GM18508 (cell line): Measurements from ENCODE around the gene CSRP1.
"Not testable (repeated sequence)": the region's sequence is repeated elsewhere in the genome, so short reads cannot be mapped to it uniquely, and the experiment has no call there.

Experiments used
- ATAC-seq: cut with Tn5 transposase; IDR thresholded peaks from one replicate; pipeline ENCODE4 v1.9.1; 2021; ENCODE audit warnings: moderate number of reproducible peaks; ENCODE audit not compliant: insufficient read depth, unreplicated experiment

CSRP1 gene

DNA sequence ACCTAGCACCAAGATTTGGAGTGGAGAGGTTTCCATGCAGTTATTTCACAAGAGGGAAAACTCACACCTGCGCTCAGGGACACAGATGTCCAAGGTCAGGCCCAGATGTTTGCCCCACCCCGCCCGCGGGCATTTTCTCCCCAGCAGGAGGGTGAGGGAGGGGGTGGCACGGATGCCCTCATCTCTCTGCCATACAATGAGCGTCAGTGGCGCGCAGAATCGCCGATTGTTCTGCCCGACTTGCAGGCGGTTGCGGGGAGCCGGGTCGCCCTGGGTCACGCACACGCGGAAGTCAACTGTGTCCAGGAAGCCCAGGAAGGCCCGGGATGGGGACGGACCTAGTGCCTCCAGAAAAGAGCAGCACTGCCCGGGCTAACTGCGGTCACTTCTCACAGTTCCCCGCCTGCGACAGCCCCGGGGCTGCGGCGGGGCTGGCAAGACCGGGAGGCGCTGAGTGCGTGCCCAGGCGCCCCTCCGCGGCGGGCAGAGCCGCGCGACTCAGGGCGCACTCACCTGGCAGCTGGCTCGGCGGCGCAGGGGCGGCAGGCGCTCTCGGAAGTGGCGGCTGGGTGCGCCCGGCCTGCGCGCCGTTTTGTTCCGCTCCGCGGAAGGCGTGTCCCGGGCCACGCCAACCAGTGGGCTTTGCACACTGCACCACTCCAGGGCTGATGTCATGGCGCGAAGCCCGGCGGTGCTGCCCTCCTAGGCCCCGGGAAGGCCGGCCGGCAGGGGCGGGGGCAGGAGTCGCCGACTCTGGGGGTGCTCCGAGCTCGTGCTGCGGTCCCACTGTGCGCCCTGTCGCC, at the start of gene CSRP1:
CSRP1 (minus strand) TSS at position 567 of the 803 bp plus-strand sequence. CDS start 10,820 bp downstream, outside the sequence.
- no peak for ATAC-seq

DNA sequence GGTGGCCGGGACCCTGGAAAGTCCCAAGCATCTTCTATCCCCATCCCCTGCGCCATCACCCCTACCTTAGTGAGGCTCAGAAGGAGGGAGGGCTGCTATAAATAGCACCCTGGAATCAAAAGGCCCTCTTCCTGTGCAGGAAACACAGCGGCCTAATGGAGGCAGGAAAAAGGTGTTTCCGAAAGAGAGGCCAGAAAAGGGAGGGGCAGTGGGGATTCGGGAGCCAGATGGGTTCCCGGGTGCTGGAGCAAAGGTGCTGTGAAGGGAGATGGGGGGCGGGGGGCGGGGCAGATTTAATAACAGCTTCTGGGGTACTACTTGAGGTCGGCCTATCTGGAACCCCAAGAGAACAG, 48.6 kb upstream of the CSRP1 start:
- ATAC-seq, result no peak

DNA sequence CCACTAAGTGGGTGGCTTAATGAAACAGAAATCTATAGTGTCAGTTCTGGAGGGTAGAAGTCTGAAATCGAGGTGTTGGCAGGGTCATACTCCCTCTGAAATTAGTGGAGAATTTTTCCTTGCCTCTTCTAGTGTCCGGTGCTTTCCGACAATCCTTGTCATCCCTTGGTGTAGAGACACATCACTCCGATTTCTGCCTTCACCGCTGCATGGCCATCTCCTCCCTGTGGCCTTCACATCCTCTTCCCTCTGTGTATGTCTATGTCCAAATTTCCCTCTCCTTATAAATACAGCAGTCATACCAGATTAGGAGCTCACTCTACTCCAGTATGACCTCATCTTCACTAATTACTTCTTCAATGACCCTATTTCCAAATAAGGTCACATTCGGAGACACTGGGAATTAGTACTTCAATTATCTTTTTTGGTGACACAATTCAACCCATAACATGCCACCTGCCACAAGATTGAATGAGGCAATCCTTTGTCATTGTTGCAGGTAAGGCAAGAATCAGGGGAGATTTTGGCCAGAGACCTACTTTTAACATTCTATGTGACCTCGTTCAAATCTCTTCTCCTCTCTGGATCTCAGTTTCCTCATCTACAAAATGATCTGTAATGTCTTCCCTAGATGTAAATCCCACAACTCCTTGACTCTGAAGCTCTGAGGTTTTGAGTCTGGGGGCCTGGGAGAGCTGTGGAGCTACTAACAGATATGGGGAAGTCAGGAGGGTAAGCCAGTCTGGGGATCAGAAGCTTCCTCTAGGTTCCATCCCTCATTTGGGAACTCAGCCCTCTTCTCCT, 48.1 kb upstream of the CSRP1 start:
- ATAC-seq, result no peak

DNA sequence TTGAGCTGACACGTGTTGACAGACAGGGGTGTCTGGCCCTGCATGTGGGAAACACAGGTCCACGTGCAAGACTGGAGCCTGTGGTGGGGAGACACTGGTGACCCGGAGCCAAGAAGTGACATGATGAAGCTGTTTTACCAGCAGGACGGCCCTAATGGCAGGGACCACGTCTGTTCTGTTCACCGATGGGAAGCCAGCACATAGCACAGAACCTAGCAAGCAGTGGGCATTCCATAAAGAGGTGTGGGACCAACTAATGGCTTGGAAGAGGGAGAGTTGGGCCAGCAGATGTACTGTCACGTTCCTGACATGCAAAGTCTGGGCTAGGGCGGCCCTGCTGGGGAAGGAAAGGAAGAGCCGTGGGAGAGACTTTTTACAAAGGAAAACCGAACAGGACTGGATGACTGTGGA, 47.3 kb upstream of the CSRP1 start:
- no peak for ATAC-seq

DNA sequence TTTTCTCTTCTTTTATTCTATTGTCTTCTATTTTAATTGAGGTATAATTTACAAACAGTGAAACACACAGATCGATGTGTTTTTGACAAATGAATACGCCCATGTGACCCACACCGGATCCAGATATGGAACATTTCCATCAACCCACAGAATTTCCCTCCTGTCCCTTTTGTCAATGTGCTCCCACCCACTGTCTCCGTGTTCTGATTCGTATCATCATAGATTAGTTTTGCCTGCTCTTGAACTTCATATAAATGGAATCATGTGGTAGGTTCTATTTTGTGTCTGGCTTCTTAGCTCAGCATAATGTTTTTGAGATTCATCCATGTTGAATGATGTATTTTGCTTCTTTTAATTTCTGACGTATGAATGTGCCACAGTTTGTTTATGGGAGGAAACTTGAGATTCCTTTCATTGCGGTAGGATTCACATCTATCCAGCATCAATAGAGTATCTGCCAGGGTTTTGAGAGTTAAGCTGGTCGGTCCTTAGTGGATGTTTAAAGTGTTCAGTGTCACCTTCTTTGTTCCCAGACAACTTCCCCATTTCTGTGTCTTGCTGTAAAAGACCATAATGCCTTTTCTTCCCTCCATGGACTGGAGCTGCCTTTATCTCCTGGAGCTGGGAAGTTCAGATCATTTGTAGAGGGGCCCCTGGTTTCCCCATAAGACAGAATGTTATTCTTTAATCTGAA, 46.7 kb upstream of the CSRP1 start:
- no peak for ATAC-seq

DNA sequence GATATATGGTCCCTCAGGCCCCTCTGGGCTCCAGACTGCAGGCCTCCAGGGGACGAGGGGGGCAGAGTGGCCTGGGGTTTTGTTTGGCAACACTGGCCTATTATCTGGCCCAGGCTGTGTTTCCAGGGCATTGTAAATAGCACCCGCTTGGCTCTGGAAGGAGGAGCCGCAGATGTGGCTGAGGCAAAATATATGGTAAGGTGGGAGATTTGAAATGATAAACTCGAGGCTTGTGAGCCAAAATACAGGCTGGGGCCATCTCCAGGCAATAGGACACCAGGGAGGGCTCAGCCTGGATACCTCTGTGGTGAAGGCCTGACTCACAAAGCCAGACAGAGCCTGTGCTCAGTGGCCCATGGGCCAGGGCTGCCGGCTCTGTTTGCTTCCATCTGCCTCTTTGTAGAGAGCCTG, 46.0 kb upstream of the CSRP1 start:
- no peak for ATAC-seq

DNA sequence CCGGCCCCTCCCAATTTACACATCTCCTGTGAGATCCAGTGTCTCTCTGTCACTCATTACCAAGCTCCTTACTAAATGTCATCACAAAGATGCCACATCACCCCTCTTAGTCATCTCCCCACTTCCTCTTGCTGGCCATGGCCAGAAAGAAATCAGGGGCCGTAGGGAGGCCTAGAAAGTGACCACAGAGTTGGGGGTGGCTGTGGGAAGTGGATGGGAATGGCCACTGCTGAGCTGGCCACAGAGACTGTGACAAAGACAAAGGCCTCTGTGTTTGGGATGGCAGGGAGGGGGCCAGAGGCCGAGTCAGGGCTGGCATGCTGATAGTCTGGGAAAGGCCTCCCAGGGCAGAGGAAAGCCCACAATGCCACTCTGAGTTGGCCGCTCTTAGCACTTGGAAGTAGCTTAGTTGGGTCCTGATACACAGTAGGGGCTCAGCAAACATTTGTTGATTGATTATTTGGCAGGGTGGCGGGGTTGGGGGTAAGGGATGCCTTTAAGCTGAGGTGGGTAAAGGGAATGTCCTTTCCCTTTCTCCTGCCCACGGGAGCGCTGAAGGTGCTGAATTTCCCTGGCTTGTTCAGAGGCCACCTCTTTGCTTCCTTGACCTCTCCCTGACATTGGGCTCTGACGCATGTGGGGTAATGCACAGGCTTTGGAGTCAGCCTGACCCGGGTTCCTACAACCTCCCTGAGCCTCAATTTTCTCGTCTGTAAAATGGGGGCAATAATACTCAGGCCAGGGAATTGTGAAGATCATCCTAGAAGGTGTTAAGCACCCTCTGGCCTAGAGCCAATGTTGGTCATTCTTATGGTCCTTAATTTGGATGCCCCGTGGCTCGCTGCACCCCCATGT, 45.2 kb upstream of the CSRP1 start:
- no peak for ATAC-seq

DNA sequence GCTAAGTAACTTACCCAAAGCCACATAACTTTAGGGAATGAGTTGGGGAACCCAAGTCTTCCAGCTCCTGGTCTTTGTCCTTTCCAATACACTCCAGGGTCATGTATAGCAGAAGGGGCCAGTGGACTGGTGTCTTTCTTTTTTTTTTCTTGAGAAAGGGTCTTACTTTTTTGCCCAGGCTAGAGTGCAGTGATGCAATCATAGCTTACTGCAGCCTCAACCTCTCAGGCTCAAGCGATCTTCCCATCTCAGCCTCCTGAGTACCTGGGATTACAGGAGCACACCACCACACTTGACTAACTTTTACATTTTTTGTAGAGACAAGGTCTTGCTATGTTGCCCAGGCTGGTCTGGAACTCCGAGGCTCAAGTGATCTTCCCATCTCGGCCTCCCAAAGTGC, 44.2 kb upstream of the CSRP1 start:
- ATAC-seq, result no peak

DNA sequence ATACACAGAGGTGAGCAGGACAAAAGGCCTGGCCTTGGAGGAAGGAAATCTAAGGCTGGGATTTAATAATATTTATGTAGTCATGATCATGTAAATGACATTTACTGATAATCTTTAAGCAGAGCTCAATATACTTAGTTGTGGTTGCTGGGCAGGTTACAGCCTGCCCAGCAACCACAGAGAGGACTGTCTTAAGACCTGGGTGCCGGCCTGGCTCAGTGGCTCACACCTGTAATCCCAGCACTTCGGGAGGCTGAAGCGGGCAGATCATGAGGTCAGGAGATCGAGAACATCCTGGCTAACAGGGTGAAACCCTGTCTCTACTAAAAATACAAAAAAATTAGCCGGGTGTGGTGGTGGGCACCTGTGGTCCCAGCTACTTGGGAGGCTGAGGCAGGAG, 42.6 kb upstream of the CSRP1 start:
- ATAC-seq, result not testable (repeated sequence)

DNA sequence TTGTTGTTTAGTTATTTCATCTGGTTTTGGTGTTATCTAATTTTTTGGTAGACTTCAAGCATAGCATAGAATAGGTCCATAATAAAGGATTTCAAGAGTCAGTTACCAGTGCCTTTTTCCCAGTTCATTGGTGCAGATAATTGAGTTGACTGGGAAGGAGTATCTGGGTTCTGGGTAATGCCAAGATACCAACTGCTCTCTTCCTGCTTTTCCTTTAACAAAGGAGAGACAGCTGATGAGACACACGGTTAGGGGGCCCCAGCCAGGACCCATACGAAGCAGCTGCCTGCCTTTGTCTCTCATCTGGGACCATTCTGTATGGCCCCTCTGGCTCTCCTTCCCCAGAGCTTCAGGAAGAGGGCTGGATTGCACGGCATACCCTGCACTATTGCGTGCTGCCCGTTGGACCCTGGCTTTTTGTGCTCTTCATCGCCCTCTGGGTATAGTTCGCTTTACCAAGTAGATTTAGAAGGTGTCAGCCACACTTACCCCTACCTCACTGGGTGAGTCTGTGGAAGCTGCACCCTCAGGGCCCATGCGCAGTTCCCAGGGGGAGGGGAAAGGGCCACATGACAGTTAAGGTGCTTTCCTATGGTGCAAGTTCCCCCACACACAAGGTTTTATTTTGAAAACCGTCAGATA, 39.0 kb upstream of the CSRP1 start:
- ATAC-seq, result peak; percentile 38

DNA sequence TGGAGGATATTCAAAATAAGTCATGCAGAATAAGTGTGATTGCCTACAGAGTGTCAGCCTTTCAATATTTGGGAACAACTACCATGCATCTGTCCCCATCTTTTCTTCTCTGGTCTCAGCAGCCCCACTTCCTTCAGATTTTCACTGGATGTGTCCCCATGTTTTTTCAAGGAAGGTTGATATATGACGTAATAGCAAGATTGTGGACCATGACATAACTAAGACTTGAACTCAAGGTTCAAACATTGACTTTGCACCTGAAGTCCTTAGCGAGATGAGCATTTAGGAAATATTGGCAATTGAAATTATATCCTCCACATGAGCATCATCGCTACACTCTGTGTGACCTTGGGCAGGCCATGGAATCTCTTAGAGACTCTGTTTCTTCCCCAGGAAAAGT, 37.8 kb upstream of the CSRP1 start:
- no peak for ATAC-seq

DNA sequence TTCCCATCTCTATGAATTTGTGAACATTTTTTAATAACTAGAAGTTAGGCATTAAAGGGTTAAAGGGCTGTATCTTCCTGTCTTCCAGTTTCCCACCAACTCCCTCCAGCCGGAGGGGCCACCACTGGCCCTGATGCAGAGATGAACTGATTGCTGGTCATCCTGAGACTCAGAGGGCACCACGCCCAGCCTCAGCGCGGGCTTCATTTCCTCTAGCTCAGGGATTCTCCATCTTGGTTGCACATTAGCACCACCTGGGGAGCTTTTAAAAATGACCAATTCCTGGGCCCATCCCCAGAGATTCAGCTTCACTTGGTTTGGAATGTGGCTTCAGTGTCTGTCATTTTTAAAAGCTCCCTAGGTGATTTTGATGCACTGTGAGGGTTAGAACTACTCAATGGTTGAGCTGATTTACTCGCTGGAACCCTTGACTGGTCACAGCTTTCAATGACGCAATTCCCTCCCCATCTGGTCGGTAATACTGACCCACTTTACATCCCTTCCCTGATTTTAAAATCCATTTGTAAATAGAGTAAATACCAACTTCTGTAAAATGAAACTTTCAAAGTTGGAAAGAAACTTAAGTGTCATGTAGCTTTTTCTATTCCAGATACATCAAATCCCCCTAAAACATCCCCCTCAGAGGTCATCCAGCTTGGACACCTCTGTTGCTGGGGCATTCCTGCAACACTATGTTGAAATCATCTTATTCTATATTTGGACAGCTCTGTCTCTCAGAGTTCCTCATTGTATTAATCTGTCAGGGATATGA, 37.1 kb upstream of the CSRP1 start:
- no peak for ATAC-seq

DNA sequence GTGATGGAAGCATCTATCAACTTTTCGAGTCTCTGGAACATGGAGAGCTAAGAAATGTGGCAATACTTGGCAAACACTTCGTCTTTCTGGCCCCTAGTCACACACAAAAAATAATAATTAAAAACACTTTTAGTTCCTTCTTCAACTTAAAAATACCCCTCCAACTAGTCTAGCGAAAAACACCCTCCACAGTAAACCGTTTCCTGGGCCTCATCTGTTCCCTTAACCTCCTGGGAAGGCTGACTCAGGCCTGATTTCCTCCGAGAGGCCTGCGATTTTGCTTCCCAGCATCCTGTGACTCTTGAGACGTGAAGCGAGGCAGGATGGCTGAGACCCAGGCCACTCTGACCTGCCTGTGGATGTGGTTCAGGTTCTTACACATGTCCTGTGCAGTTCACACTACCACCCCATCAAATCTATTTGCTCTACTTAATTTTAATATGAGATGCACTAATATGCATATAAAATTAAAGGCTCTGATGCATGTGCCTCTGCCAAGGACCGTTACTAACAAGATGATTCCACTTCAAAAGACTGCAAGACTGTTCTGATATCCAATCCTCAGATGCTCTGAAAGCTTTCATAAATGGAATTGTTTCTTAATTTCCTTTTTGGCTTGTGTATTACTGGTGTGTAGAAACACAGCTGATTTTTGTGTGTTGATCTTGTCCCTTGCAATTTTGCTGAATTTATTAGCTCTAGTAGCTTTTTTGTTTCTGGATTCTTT, 35.5 kb upstream of the CSRP1 start:
- ATAC-seq, result no peak

DNA sequence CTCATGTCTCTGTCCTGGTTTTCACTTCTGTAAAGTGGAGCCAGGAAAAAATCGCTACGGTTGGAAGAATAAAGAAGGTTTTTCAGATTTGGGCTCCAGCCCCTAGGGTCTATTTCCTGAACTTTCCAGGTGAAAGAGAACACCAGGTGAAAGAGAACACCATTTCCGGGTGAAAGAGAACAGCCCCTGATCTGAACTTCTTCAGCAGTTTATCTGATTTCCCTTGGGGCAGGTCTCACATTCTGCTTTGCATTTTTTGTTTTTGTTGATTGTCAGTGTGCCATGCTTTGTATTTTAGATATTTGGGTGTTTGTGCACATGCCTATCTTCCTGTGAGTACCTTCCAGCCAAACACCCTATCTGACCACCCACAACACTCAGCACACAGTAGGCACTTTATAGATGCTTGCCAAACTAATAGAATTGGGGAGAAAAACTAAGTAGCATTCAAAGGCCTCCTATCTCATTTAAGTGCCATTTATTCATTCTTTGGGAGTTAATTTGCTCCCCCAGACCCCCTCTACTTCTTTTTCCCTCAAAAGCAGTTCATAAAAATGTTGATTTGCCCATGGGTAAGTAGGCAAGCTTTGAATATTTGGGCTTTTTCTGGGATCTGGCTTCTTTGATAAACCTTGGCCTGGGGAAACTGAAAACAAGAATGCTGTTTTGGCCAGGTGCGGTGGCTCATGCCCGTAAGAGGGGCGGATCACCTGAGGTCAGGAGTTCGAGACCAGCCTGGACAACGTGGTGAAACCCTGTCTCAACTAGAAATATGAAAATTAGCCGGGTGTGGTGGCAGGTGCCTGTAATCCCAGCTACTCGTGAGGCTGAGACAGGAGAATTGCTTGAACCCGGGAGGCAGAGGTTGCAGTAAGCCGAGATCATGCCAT, 34.2 kb upstream of the CSRP1 start:
- ATAC-seq, result no peak

DNA sequence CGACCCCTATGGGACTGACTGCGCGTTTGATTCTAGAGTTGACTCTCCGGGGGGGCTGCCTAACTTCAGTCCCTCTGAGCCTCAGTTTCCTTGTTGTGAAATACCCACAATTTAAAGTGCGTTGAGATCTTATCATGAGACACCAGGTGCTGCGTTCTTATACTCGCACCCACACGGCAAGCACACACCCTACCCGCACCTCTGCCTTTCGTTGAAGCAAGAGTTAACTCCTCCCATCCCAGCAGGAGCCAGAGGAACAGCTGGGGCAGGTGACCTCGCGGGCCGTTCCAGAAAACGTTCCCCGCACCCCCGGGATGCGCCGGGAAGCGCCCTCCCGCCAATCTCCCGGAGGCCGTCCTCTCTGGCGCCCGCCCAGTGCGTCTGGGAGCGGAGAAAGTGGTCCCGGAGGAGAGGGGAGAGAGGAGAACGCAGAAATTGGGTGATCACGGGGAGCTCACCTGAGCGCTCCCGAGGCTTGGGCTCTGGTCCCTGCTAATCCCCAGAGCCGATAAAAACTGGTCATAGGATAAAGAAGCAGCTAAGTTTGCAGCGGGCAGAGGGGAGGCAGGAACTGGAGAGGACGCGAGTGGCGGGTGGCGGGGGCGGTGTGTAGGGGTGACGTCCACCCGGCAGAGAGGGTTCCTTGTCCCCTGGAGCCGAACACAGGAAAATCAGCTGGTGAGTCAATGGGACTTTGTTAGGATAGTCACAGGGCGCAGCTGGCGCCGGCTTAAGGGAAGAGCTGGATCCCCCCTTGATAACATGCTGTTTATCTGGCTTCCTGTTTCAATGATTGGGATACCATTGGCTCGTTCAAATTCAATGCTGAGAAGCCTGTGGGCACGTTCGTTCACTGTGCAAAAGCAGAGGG, 32.9 kb upstream of the CSRP1 start:
- no peak for ATAC-seq
